ENCODE measurements around the gene CCL16. TPM values are rescaled to one million over a fixed set of nuclear protein-coding genes. Genes with fewer than 3 reads are reported as not detected.

The CCL16 gene
- total RNA-seq, 1 donor from 2014 or later, result not detected

DNA sequence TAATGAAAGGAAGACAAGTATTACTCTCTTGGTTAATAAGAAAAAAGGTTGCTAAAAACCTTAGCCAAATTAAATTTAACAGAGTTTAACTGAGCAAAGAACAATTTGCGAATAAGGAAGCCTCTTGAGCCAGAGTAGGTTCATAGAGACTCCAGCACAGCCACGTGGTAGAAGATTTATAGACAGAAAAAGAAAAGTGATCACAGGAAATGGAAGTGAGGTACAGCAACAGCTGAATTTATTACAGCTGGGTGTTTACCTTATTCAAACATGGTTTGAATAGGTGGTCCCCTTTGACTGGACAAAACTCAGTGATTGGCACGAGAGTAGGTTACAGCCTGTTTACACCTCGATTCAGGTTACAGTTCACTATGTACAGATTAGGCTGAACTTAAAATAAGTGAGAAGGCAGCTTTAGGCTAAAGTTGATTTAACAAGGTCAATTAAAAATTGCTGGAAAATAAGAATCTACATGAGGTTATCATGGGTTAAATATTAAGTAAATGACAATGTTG is 23.4 kb upstream of the CCL16 start:
- H3K27me3 ChIP-seq (ENCODE audit: low read depth), result peaks cover 13% of the 10 kb centered on the region
- DNase-seq, result no peak
- no peak overlapping the region for H3K4me3 ChIP-seq
- TF ChIP-seq, protein P1, sequence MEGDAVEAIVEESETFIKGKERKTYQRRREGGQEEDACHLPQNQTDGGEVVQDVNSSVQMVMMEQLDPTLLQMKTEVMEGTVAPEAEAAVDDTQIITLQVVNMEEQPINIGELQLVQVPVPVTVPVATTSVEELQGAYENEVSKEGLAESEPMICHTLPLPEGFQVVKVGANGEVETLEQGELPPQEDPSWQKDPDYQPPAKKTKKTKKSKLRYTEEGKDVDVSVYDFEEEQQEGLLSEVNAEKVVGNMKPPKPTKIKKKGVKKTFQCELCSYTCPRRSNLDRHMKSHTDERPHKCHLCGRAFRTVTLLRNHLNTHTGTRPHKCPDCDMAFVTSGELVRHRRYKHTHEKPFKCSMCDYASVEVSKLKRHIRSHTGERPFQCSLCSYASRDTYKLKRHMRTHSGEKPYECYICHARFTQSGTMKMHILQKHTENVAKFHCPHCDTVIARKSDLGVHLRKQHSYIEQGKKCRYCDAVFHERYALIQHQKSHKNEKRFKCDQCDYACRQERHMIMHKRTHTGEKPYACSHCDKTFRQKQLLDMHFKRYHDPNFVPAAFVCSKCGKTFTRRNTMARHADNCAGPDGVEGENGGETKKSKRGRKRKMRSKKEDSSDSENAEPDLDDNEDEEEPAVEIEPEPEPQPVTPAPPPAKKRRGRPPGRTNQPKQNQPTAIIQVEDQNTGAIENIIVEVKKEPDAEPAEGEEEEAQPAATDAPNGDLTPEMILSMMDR (IDR thresholded peaks at IDR 0.05; ENCODE audit: borderline replicate concordance), result no peak
- peaks cover 5% of the 10 kb centered on the region for H3K4me1 ChIP-seq
- peaks cover 15% of the 10 kb centered on the region for H3K9me3 ChIP-seq (replicated peaks)
- intact Hi-C loops (cut with micrococcal nuclease), result no loop called here
- H3K27ac ChIP-seq (replicated peaks), result no peak overlapping the region
- no peaks in the 10 kb centered on the region for H3K36me3 ChIP-seq

DNA sequence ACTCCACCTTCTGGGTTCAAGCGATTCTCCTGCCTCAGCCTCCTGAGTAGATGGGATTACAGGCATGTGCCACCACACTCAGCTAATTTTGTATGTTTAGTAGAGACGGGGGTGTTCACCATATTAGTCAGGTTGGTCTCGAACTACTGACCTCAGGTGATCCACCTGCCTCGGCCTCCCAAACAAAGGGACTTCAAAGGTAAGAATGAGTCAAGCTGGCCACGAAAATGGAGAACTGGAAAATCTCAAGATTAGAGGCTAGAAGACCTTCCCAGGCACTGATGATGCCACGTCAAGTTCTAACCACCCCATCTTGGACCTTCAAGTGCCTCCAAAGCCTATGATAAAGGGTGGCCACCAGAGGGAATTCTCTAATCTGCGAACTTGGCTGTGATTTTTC is 21.3 kb upstream of the CCL16 start:
- no peaks in the 10 kb centered on the region for H3K36me3 ChIP-seq
- peaks cover 23% of the 10 kb centered on the region for H3K27me3 ChIP-seq (ENCODE audit: low read depth)
- no peaks in the 10 kb centered on the region for H3K9me3 ChIP-seq (replicated peaks)
- peaks cover 5% of the 10 kb centered on the region for H3K4me1 ChIP-seq
- H3K4me3 ChIP-seq, result no peak overlapping the region
- TF ChIP-seq, protein P1 (IDR thresholded peaks at IDR 0.05; ENCODE audit: borderline replicate concordance), result no peak
- DNase-seq, result no peak
- intact Hi-C loops (cut with micrococcal nuclease), result no loop called here
- no peak overlapping the region for H3K27ac ChIP-seq (replicated peaks)

DNA sequence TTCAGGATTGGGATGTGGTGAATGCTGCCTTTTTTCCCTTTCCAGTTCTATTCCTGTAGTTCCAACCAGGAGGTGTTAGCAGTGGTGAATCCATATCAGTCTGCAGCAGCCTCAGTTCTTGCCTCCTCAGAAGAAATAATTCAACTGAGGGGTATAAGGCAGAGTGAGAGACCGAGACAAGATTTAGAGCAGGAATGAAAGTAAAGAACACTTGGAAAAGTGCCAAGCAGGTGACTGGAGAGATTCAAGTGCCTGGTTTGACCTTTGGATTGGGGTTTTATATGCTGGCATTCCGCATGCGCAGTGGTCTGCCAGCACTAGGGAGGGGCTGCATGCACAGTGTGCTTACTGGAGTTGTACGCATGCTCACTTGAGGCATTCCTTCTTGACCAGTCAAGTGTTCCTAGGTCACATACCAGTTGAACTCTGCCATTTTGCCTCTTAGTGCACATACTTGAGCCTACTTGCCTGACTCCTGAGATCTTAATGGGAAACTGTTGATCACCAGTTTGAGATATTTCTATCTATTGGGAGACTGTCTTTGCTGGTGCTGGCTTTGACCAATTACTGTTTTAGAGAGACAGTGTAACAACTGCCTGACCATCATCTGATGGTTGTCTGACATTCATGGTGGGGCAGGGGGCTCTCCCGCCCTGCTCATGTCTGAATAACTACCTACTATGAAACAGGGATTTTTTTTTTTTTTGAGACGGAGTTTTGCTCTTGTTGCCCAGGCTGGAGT is 20.7 kb upstream of the CCL16 start:
- Histone ChIP-seq H3K36me3 (no peaks in the 10 kb centered on the region), H3K27me3 (ENCODE audit: low read depth) (peaks cover 23% of the 10 kb centered on the region), H3K27ac (replicated peaks) (no peak overlapping the region), H3K9me3 (replicated peaks) (no peaks in the 10 kb centered on the region), H3K4me3 (no peak overlapping the region), H3K4me1 (peaks cover 5% of the 10 kb centered on the region)
- TF ChIP-seq, protein P1 (IDR thresholded peaks at IDR 0.05; ENCODE audit: borderline replicate concordance), result no peak
- no peak for DNase-seq
- intact Hi-C loops (cut with micrococcal nuclease), result no loop called here

DNA sequence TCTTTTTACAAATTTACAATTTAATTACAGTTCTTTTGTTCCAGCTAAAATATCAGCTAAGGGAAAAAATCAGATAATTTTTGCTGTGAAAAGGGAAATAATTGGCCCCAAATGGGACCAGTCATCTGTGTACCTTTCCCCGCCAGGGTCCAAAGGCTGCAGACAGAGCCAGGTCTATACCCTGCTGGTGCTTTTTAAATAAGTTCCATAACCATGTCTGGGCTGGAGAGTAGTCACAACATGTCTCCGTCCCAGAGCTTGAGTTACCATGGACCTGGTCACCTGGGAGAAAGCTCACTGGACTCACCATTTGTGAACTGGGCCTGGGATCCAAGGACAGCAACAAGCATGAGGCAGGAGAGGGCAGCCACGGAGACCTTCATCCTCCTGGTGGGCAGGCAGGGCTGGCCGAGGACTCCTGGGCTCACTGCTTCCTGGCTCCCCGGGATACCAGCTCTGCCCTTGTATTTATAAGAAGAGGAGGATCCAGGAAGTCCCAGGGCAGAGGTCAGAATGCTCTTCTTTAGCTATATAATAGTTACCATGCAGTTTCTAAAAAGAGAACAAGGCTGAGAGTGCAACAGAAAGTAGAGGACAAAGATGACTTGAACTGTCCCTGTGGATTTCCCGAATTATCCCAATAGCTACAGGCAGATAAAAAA is 19.9 kb upstream of the CCL16 start, which contains the start of gene CCL15:
TSS of gene CCL15 (minus strand) at position 444 of the 662 bp plus-strand sequence. CDS start at position 383, 61 bp downstream.
- H3K4me3 ChIP-seq, result no peak within 1 kb of the TSS
- H3K36me3 ChIP-seq, result no peaks in the 10 kb centered on the region
- peaks cover 5% of the 10 kb centered on the region for H3K4me1 ChIP-seq
- intact Hi-C loops (cut with micrococcal nuclease), result no loop called here
- H3K27ac ChIP-seq (replicated peaks), result no peak within 1 kb of the TSS
- no peak for DNase-seq
- no peaks in the 10 kb centered on the region for H3K9me3 ChIP-seq (replicated peaks)
- peaks cover 16% of the 10 kb centered on the region for H3K27me3 ChIP-seq (ENCODE audit: low read depth)
- TF ChIP-seq, protein P1 (IDR thresholded peaks at IDR 0.05; ENCODE audit: borderline replicate concordance), result no peak

DNA sequence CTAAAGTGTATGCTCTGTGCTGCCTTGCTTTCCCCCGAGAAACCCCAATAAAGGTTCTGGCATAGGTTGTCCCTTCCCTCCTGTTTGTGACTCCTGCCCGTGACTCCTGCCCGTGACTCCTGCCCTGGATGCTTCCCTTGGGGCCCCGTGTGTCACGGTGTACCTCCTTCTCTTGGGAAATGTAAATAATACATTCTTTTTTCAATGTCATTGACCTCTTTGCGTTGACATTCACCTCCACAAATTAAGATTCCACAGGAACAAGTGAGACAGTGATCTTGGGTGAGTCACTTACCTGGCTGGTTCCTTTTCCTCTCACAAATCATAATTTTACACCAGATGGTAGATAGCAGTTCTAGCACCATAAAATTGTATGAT is 19.4 kb upstream of the CCL16 start:
- intact Hi-C loops (cut with micrococcal nuclease), result no loop called here
- no peak overlapping the region for H3K27ac ChIP-seq (replicated peaks)
- H3K36me3 ChIP-seq, result no peaks in the 10 kb centered on the region
- H3K4me1 ChIP-seq, result peaks cover 5% of the 10 kb centered on the region
- DNase-seq, result no peak
- H3K27me3 ChIP-seq (ENCODE audit: low read depth), result peaks cover 11% of the 10 kb centered on the region
- H3K9me3 ChIP-seq (replicated peaks), result no peaks in the 10 kb centered on the region
- H3K4me3 ChIP-seq, result no peak overlapping the region
- TF ChIP-seq, protein P1 (IDR thresholded peaks at IDR 0.05; ENCODE audit: borderline replicate concordance), result no peak
